ES-I3 (cell line): Measurements from ENCODE around the gene KCTD7.
A peak's percentile ranks its signal among the peaks of the same experiment; 100 is the strongest.
"Not testable (repeated sequence)": the region's sequence is repeated elsewhere in the genome, so short reads cannot be mapped to it uniquely, and the experiment has no call there.

ENCODE experiments used
- H3K36me3 ChIP-seq: 2 replicates; pipeline ENCODE4 v1.6.1; 2013; ENCODE audit warnings: mild to moderate bottlenecking, low read length, control low read depth, moderate library complexity; ENCODE audit not compliant: insufficient read depth
- H3K4me1 ChIP-seq: 2 replicates; pipeline ENCODE4 v1.6.1; 2013; ENCODE audit warnings: mild to moderate bottlenecking, control low read depth, low read length; ENCODE audit not compliant: insufficient read depth
- H3K9ac ChIP-seq: 2 replicates; pipeline ENCODE4 v1.6.1; 2013; ENCODE audit warnings: low read depth, mild to moderate bottlenecking, low read length, moderate library complexity
- H3K9me3 ChIP-seq: 2 replicates; pipeline ENCODE4 v1.6.1; 2013; ENCODE audit warnings: mild to moderate bottlenecking, low read length, moderate library complexity; ENCODE audit not compliant: control insufficient read depth, insufficient read depth

Gene KCTD7

DNA sequence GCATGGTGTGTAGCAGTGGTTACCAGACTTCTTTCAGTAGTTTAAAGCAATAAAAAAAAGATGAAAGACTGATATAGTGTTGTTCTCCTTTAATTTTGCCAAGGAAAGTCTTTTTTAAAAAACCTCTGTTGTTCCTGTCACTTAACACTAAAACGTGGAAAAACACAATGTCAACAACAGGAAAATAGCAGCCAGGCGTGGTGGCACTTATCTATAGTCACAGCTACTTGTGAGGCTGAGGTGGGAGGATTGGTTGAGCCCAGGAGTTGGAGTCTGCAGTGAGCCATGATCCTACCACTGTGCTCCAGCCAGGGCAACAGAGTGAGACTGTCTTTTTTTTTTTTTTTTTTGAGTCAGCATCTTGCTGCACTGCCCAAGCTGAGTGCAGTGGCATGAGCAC is 42.8 kb downstream of the KCTD7 start:
- H3K9ac ChIP-seq, H3K36me3 ChIP-seq, H3K9me3 ChIP-seq, H3K4me1 ChIP-seq: not testable (repeated sequence)

DNA sequence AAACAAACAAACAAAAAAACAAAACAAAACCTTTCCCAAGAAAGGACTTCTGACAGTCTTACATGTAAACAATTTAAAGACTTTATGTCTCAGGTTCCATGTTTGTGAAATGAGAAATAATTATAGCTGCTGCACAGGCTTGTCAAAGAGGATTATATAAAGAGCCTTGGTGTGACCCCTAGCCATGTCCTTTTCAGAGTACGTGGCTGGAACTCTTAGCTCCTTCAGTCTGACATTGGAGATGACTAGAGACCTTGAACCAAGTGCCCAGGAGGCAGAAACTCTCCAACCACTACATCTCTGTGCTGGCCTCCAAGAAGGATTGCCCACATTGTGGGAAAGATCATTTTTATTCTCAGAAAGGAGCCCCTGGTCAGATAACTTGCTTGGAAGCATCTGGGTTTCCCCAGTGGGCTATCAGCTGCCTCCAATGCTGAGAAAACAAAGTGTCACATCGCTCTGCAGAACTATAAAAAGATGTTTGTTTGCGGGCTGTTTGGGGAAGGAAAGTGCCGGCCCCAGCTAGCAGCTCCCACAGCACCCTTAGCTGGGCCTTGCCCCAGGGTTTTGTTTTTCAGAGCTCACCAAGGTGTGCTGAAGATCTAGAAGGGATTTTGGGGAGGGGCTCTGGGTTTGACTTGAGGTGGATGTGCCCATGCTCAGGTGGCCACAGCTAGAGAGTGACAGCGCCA is 43.9 kb downstream of the KCTD7 start:
- H3K9me3 ChIP-seq, H3K9ac ChIP-seq, H3K36me3 ChIP-seq, H3K4me1 ChIP-seq: not testable (repeated sequence)

DNA sequence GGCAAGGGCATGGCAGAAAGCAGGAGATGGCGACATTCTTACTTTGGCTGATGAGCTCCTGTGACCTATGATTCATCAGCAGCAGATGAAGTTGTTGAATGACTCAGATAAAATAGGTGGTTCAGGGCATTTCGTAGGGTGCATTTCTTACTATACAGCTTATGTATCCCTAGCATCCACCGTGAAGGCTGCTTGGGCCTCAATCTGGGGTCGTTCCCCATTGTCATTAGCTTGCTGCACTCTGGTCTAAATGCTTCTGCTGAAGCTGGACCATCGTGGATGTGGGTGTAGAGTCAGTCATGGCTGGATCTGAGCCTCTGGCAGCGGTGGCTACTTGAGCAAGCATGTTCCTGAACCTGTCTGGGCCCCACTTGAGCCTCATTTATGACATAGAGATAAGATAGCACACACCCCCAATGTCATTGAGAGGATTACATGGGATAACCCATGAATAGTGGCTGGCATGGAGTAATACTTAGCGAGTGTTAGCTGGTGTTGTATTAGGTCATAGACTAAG is 44.5 kb downstream of the KCTD7 start:
- not testable (repeated sequence) for H3K9me3 ChIP-seq, H3K4me1 ChIP-seq, H3K9ac ChIP-seq, H3K36me3 ChIP-seq

DNA sequence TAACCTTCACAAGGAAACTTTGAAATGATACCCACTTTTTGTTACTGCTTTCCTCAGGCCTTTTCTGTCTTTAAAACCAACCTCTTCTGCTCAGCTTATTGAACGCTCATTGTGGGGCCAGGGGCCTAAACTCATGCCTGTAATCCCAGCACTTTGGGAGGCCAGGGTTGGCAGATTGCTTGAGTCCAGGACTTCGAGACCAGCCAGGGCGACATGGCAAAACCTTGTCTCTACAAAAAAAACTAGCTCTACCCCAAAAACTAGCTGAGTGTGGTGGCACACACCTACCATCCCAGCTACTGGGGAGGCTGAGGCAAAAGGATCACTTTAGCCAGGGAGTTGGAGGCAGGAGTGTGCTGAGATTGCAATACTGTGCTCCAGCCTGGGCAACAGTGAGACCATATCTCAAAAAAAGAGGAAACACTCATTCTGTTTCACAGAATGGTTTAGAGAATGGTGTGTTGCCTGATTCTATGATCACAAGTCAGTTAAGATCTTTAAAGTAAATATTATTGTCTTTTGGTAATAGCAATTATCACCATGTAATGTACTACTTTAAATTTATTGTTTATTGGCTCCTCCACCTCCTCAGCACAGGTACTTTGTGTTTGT is 51.1 kb downstream of the KCTD7 start:
- Histone ChIP-seq H3K36me3 (no peaks in the 10 kb centered on the region), H3K9ac (no peak overlapping the region), H3K4me1 (no peaks in the 10 kb centered on the region), H3K9me3 (no peaks in the 10 kb centered on the region)

DNA sequence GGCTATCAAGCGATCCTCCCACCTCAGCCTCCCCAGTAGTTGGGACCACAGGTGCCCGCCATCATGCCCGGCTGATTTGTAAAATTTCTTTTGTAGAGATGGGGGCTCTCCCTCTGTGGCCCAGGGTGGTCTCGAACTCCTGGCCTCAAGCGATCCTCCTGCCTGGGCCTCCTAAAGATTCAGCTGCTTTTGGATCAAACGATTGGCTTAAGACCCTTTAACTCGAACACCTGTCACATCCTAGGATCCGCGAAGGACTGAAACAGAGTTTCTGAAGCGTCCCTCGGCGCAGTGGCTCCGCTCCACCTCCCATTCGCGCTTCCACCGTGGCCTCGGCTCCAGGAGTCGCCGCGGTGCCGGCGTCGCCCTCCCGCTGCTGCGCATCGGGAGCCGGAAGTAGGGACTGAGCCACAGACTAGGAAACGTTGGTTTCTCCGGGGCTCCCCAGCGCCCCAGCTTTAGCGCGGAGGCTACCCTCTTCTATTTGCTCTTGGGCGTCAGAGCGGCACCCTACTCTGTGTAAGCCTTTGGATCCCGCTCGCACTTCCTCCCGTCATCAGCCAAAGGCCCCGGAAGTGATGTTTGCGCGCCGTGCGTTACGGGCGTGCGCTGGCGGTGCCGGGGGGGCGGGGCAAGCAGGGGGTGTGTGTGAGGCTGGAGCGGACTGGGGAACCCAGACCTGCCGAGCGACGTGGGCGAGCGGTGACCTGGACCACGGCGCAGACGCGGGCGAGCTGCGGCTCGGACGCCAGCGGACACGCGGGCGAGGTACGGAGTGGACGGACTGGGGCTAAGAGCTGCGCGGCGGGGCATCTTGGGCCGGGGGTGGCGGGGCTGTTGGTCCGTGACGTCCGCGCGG is 53.0 kb downstream of the KCTD7 start:
- no peaks in the 10 kb centered on the region for H3K9me3 ChIP-seq
- peak overlapping the region; percentile 98 for H3K9ac ChIP-seq
- H3K36me3 ChIP-seq = no peaks in the 10 kb centered on the region
- H3K4me1 ChIP-seq = no peaks in the 10 kb centered on the region

DNA sequence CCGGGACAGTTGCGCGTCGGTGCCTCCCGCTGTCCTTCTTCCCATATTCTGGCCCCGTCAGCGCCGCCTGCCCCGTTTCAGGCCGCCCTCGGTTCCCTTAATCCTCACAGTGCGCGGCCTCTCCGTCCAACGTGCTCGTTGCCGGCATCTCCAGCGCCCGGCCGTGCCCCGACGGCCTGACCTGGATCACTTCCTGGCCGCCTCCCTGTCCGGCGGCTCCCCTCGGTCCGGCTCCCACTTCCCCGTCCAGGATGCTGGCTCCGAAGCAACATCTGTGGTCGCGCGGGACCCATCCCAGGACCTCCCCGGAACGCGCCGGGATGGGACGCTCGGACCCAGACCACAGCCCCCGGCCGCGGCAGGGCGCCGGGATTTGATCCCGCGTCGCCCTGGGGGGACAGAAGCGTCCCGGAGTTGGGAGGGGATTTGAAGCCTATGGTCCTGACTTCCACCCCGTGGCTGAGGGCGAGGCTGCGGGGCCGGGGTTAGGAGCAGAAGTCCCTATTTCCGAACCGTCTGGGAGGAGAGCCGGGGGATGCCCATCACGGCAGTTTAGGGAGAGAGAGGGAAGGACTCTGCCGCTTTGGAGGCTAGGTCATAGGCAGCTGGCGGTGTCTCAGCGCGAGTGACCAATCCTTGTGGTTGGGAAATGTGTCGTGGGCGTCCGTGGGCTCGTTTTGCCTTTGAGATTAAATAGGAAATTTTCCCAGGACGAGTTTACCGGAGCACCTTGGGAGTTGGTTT is 53.8 kb downstream of the KCTD7 start:
- H3K9ac ChIP-seq = peak overlapping the region; percentile 98
- H3K4me1 ChIP-seq = no peaks in the 10 kb centered on the region
- H3K36me3 ChIP-seq = no peaks in the 10 kb centered on the region
- no peaks in the 10 kb centered on the region for H3K9me3 ChIP-seq

DNA sequence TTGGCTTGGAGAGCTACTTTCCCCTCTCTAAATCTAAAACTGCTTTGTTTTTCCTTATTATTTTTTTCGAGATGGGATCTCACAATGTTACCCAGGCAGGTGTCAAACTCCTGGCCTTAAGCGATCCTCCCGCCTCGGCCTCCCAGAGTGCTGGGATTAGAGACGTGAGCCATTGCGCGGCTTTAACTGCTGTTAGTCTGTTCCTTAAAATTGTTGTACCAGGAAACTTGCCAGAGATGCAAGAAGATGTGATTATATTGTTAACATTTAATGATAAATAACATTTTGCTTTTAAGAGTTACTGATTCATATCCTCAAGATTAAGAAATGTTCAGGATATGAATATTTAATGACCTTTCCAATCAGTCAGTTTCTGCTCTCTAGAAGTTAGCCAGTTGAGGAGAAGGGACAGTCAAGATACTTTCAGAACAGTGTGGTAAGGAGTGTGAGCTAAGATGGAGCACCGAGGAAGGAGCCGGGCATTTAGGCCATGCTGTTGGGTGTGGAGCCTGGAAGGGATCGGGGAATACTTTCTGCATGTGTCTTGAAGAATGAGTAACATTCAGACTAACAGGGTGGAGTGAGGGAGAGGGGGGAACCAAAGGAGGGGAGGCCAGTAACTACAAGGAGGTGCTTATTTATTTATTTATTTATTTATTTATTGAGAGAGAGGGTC is 54.6 kb downstream of the KCTD7 start:
- not testable (repeated sequence) for H3K9me3 ChIP-seq

DNA sequence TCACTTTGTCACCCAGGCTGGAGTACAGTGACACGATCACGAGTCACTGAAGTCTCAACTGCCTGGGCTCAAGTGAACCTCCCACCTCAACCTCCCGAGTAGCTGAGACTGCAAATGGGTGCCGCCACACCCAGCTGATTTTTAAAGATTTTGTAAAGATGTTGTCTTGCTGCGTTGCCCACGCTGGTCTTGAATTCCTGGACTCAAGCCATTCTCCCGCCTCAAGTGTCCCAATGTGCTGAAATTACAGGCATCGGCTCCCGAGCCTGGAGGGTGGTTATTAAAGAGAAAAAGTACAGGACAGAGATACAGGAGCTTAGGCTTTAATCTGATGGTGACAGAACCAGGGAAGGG is 55.1 kb downstream of the KCTD7 start:
- Histone ChIP-seq H3K9ac (no peak overlapping the region), H3K36me3 (no peaks in the 10 kb centered on the region), H3K9me3 (no peaks in the 10 kb centered on the region), H3K4me1 (no peaks in the 10 kb centered on the region)

More for the DNA sequence above, 54.6 kb downstream of the KCTD7 start:
- not testable (repeated sequence) for H3K36me3 ChIP-seq, H3K4me1 ChIP-seq
- H3K9ac ChIP-seq = peak overlapping the region; percentile 98

DNA sequence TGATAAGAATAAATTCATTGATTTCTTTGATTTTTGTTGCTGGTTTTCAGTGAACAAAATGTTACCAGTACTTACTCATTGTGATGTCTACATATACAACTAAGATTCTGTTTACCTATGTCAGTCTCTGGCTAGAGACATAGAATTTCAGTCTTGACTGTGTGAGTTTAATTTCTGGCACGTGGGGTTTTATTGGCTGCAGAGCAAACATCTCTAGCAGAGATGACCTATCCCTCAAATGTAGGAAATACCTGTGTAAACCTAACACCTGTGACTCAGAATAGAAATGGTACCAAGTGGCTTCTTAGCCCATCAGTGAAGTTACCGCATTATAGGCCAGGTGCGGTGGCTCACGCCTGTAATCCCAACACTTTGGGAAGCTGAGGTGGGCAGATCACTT is 57.0 kb downstream of the KCTD7 start:
- H3K36me3 ChIP-seq, H3K4me1 ChIP-seq, H3K9me3 ChIP-seq, H3K9ac ChIP-seq: not testable (repeated sequence)

DNA sequence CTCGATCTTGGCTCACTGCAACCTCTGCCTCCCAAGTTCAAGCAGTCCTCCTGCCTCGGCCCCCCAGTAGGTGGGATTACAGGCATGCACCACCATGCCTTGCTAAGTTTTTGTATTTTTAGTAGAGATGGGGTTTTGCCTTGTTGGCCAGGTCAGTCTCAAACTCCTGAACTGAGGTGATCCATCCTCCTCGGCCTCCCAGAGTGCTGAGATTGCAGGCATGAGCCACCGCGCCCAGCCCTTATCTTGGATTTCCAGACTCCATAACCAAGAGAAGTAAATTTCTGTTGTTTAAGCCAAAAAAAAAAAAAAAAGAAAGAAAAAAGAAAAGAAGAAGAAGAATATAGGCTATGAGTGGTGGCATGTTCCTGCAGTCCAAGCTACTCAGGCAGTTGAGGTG is 58.5 kb downstream of the KCTD7 start:
- H3K9me3 ChIP-seq = no peaks in the 10 kb centered on the region
- H3K36me3 ChIP-seq = no peaks in the 10 kb centered on the region
- H3K4me1 ChIP-seq = no peaks in the 10 kb centered on the region
- H3K9ac ChIP-seq = no peak overlapping the region

DNA sequence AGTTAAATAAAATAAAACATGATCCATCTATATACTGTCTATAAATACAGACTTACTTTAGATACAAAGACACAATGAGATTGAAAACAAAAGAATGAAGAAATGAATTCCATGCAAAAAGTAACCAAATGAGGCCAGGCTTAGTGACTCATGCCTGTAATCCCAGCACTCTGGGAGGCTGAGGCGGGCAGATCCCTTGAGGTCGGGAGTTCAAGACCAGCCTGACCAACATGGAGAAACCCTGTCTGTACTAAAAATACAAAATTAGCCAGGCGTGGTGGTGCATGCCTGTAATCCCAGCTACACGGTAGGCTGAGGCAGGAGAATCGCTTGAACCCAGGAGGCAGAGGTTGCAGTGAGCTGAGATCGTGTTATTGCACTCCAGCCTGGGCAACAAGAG is 59.0 kb downstream of the KCTD7 start:
- H3K4me1 ChIP-seq, H3K9me3 ChIP-seq, H3K9ac ChIP-seq: not testable (repeated sequence)

DNA sequence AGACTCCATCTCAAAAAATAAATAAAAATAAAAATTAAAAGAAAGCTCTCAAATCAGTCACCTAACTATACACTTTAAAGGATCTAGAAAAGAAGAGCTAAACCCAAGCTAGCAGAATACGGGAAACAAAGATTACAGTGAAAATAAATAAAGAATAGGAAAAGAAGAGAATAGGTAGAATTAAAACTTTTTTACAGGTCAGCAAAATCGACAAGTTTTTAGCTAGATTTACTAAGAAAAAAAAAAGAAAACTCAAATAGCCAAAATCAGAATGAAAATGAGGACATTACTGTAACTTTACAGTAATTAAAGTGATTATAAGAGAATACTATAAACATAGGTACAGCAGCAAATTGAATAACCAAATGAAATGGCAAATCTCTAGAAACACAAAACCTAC is 60.4 kb downstream of the KCTD7 start:
- no peak overlapping the region for H3K9ac ChIP-seq

More for the DNA sequence above, 59.0 kb downstream of the KCTD7 start:
- H3K36me3 ChIP-seq = not testable (repeated sequence)

DNA sequence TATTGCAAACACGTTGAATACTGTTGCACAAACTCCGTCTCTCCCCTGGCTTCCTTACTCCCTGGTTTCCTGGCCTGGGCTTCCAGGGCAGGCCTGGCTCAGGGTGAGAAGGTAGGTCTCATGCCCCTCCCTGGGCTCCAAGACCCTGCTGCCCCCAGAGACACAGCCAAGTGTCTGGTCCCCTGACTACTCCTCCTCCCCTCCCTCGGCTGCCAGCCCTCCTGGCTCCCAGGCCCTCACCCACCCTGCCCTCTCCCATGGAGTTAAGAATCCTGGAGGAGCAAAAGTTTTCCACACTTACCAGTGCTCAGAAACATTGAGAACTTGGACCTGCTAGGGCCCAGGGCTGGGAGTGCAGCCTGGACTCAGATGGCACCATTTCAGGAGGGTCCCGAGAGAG is 64.7 kb downstream of the KCTD7 start:
- H3K4me1 ChIP-seq = no peaks in the 10 kb centered on the region
- H3K9me3 ChIP-seq = no peaks in the 10 kb centered on the region
- no peak overlapping the region for H3K9ac ChIP-seq
- H3K36me3 ChIP-seq = no peaks in the 10 kb centered on the region

More for the DNA sequence above, 60.4 kb downstream of the KCTD7 start:
- Histone ChIP-seq H3K36me3 (no peaks in the 10 kb centered on the region), H3K9me3 (no peaks in the 10 kb centered on the region), H3K4me1 (no peaks in the 10 kb centered on the region)
